Esophagus squamous epithelium (tissue), 4 donors: ENCODE data around the gene ASIC2.

Source experiments
- POLR2A ChIP-seq, 4 donors: fragments of 450-650 bp; IDR thresholded peaks; one replicate each; pipeline ENCODE4 v1.6.1; 2017; ENCODE audit warnings: antibody characterized with exemption in 4 of 4, mild to moderate bottlenecking in 4 of 4, moderate library complexity in 3 of 4
- TF ChIP-seq, protein P1 (sequence below), 6 experiments: fragments of 450-650 bp in 4 of 6; fragments of 200-600 bp in 2 of 6; sonication (generic) in 2 of 6; IDR thresholded peaks; one replicate each; pipeline ENCODE4 v1.5.1; 2016 to 2019; ENCODE audit warnings: antibody characterized with exemption in 6 of 6, mild to moderate bottlenecking in 4 of 6, moderate library complexity in 4 of 6

- TF ChIP-seq, protein P1, sequence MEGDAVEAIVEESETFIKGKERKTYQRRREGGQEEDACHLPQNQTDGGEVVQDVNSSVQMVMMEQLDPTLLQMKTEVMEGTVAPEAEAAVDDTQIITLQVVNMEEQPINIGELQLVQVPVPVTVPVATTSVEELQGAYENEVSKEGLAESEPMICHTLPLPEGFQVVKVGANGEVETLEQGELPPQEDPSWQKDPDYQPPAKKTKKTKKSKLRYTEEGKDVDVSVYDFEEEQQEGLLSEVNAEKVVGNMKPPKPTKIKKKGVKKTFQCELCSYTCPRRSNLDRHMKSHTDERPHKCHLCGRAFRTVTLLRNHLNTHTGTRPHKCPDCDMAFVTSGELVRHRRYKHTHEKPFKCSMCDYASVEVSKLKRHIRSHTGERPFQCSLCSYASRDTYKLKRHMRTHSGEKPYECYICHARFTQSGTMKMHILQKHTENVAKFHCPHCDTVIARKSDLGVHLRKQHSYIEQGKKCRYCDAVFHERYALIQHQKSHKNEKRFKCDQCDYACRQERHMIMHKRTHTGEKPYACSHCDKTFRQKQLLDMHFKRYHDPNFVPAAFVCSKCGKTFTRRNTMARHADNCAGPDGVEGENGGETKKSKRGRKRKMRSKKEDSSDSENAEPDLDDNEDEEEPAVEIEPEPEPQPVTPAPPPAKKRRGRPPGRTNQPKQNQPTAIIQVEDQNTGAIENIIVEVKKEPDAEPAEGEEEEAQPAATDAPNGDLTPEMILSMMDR (IDR thresholded peaks at IDR 0.05) = no peak
- no peak for TF ChIP-seq POLR2A (IDR thresholded peaks at IDR 0.05)
Measured at GRCh38 chr17:33261820-33262219, 31.3 kb downstream of the ASIC2 start.
